ENCODE results near the gene EPB41L5.
"Not testable (repeated sequence)": the region's sequence is repeated elsewhere in the genome, so short reads cannot be mapped to it uniquely, and the experiment has no call there.

EPB41L5 gene

GRCh38 chr2:120012771-120013596, at the start of gene EPB41L5:
Gene EPB41L5 (plus strand): TSS chr2:120013077. CDS start chr2:120019085, 6,008 bp downstream.
- peak; percentile 80 for DNase-seq (ENCODE audit: low read depth)

GRCh38 chr2:119981896-119982295, 31.0 kb upstream of the EPB41L5 start:
- DNase-seq (ENCODE audit: low read depth) = no peak

GRCh38 chr2:119982506-119982905, 30.4 kb upstream of the EPB41L5 start:
- DNase-seq (ENCODE audit: low read depth) = no peak

- DNase-seq (ENCODE audit: low read depth) = no peak
Observed at GRCh38 chr2:119983108-119983507, 29.8 kb upstream of the EPB41L5 start.

GRCh38 chr2:119996148-119996547, 16.7 kb upstream of the EPB41L5 start:
- no peak for DNase-seq (ENCODE audit: low read depth)

GRCh38 chr2:119996896-119997891, 15.7 kb upstream of the EPB41L5 start:
- DNase-seq (ENCODE audit: low read depth) = not testable (repeated sequence)

GRCh38 chr2:120001471-120001870, 11.4 kb upstream of the EPB41L5 start:
- no peak for DNase-seq (ENCODE audit: low read depth)

GRCh38 chr2:120004254-120004653, 8.6 kb upstream of the EPB41L5 start:
- DNase-seq (ENCODE audit: low read depth) = no peak

- DNase-seq (ENCODE audit: low read depth) = no peak
Observed at GRCh38 chr2:120005834-120006521, 6.9 kb upstream of the EPB41L5 start.

GRCh38 chr2:120007851-120008250, 5.0 kb upstream of the EPB41L5 start:
- DNase-seq (ENCODE audit: low read depth) = no peak

GRCh38 chr2:120012363-120012762, 514 bp upstream of the EPB41L5 start:
- DNase-seq (ENCODE audit: low read depth) = no peak

GRCh38 chr2:120013597-120014223, 833 bp downstream of the EPB41L5 start:
- no peak for DNase-seq (ENCODE audit: low read depth)

GRCh38 chr2:120014226-120014980, 1.5 kb downstream of the EPB41L5 start:
- DNase-seq (ENCODE audit: low read depth) = no peak

- no peak for DNase-seq (ENCODE audit: low read depth)
Observed at GRCh38 chr2:120016800-120017199, 3.9 kb downstream of the EPB41L5 start.

GRCh38 chr2:120017201-120017600, 4.3 kb downstream of the EPB41L5 start:
- DNase-seq (ENCODE audit: low read depth) = no peak

GRCh38 chr2:120018549-120018948, 5.7 kb downstream of the EPB41L5 start:
- DNase-seq (ENCODE audit: low read depth) = no peak

GRCh38 chr2:120020554-120020953, 7.7 kb downstream of the EPB41L5 start:
- no peak for DNase-seq (ENCODE audit: low read depth)

- not testable (repeated sequence) for DNase-seq (ENCODE audit: low read depth)
Observed at GRCh38 chr2:120022505-120022904, 9.6 kb downstream of the EPB41L5 start.

GRCh38 chr2:120026890-120027289, 14.0 kb downstream of the EPB41L5 start:
- DNase-seq (ENCODE audit: low read depth) = no peak

GRCh38 chr2:120028795-120029194, 15.9 kb downstream of the EPB41L5 start:
- DNase-seq (ENCODE audit: low read depth) = no peak

All from stimulated activated CD8-positive, alpha-beta memory T cell treated with anti-CD3 and anti-CD28 coated beads, Interleukin-4, amount 100 ng/mL, for 24 hours (primary cell).